ENCODE data around the gene RSRC2. TPM values are rescaled to one million over a fixed set of nuclear protein-coding genes. Genes with fewer than 3 reads are reported as not detected.
A peak's percentile ranks its signal among the peaks of the same experiment; 100 is the strongest.

Gene RSRC2
- total and polyA plus RNA-seq, 7 experiments from 2014 or later: 32.1 to 249 (median 128) TPM

DNA sequence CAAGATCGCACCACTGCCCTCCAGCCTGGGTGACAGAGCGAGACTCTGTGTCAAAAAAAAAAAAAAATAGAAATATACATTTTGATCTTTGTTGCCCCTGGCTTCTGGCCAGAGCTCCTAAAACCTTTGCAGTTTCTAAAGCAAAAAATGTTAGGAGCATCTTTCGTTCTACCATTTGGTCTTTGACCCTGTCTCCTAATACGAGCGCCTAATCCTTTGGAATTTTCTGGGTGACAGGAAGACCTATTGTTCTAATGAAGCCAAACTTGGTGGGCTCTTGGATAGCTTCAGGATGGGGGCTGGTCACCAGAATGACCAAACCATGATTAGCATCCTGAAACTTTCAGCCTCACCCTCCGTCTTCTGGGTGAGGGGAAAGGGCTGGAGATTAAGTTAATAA lies 72.0 kb downstream of the RSRC2 start:
- DNase-seq (no peak), ATAC-seq (no peak)
- Mint-ChIP-seq H3K9me3 (peaks cover 0 to 2% (median 0%) of the 10 kb centered on the region in 11 donors), H3K4me1 (peaks cover 20 to 49% (median 33%) of the 10 kb centered on the region in 7 donors), H3K27me3 (no peaks in the 10 kb centered on the region), H3K36me3 (peaks cover 0 to 6% (median 0%) of the 10 kb centered on the region in 5 donors), H3K27ac (peak overlapping the region in 5 of 9 donors; percentile 6 to 96 (median 54)), H3K4me3 (peak overlapping the region in 1 of 10 donors; percentile 6)
- Histone ChIP-seq H3K4me3 (ENCODE audit: low read length) (no peak overlapping the region), H3K36me3 (ENCODE audit: control insufficient read depth in 2 of 3, insufficient read depth in 3 of 3, low read length in 3 of 3) (no peaks in the 10 kb centered on the region), H3K4me1 (ENCODE audit: control insufficient read depth in 2 of 2, insufficient read depth in 2 of 2, low read length in 2 of 2) (peaks cover 22 to 24% of the 10 kb centered on the region in 2 donors), H3K9me3 (ENCODE audit: control insufficient read depth in 2 of 3, low read length in 3 of 3) (no peaks in the 10 kb centered on the region), H3K27ac (ENCODE audit: low read depth, low read length) (no peak overlapping the region), H3K27me3 (ENCODE audit: control insufficient read depth in 2 of 2, insufficient read depth in 2 of 2, low read length in 2 of 2) (no peaks in the 10 kb centered on the region)
- intact Hi-C loops (cut with micrococcal nuclease): loop anchor here in 1 of 2 donors (5.0 kb wide), 1 partner anchor 1767 kb away; the partner anchor contains the start of gene MLEC
- ChIA-PET POLR2A (interaction anchor here (1.0 to 1.6 kb wide), 3 partner anchors 28 to 56 kb away, joined by 3 to 4 read pairs (median 3); partner anchors contain the start of gene ZCCHC8), CTCF (interaction anchor here (1.3 to 1.4 kb wide), 2 partner anchors 14 to 17 kb away, joined by 5 to 6 read pairs; no protein-coding TSS in a partner anchor)

DNA sequence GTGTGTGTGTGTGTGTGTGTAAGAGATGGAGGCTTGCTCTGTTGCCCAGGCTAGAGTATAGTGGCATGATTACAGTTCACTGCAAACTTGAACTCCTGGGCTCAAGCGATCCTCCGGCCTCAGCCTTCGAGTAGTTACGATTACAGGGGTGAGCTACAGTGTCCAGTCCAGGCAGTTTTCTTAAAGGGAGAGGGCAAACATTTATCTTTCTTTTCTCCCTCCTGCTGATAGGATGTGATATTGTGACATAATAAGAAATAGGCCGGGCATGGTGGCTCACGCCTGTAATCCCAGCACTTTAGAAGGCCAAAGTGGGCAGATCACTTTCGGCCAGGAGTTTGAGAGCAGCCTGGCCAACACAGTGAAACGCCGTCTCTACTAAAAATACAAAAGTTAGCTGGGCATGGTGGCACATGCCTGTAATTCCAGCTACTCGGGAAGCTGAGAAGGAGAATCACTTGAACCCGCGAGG lies 72.5 kb downstream of the RSRC2 start:
- peaks cover 0 to 6% (median 0%) of the 10 kb centered on the region in 5 donors for H3K36me3 Mint-ChIP-seq
- intact Hi-C loops (cut with micrococcal nuclease): loop anchor here in 1 of 2 donors (5.0 kb wide), 1 partner anchor 1767 kb away; the partner anchor contains the start of gene MLEC
- Histone ChIP-seq H3K36me3 (ENCODE audit: control insufficient read depth in 2 of 3, insufficient read depth in 3 of 3, low read length in 3 of 3) (no peaks in the 10 kb centered on the region), H3K27ac (ENCODE audit: low read depth, low read length) (no peak overlapping the region), H3K27me3 (ENCODE audit: control insufficient read depth in 2 of 2, insufficient read depth in 2 of 2, low read length in 2 of 2) (no peaks in the 10 kb centered on the region), H3K9me3 (ENCODE audit: control insufficient read depth in 2 of 3, low read length in 3 of 3) (no peaks in the 10 kb centered on the region), H3K4me3 (ENCODE audit: low read length) (peak overlapping the region; percentile 32), H3K4me1 (ENCODE audit: control insufficient read depth in 2 of 2, insufficient read depth in 2 of 2, low read length in 2 of 2) (peaks cover 22 to 24% of the 10 kb centered on the region in 2 donors)
- H3K9me3 Mint-ChIP-seq: peaks cover 0 to 2% (median 0%) of the 10 kb centered on the region in 11 donors
- peak overlapping the region in 8 of 9 donors; percentile 91 to 99 (median 98) for H3K27ac Mint-ChIP-seq
- H3K27me3 Mint-ChIP-seq: no peaks in the 10 kb centered on the region
- ChIA-PET CTCF (interaction anchor here (0.6 to 1.4 kb wide), 4 partner anchors 13 to 233 kb away, joined by 3 to 6 read pairs (median 4); no protein-coding TSS in a partner anchor), POLR2A (interaction anchor here (0.6 to 1.6 kb wide), 4 partner anchors 27 to 755 kb away, joined by 3 to 4 read pairs (median 4); partner anchors contain the start of gene ZCCHC8)
- DNase-seq (no peak), ATAC-seq (no peak)
- H3K4me3 Mint-ChIP-seq: peak overlapping the region; percentile 64 to 87 (median 79)
- H3K4me1 Mint-ChIP-seq: peaks cover 20 to 49% (median 33%) of the 10 kb centered on the region in 7 donors

Other genes with a start within 250 kb of the RSRC2 start
- 10 to 100 TPM; 54.7 to 89.3 (median 65.1) TPM for gene CLIP1, start 104.3 kb downstream of the RSRC2 start, total RNA-seq
- gene CLIP1, start 104.3 kb downstream of the RSRC2 start, polyA plus RNA-seq: 10 to 100 TPM; 13.6 to 25.8 TPM
- gene ZCCHC8, start 26.0 kb downstream of the RSRC2 start, total RNA-seq: 10 to 100 TPM; 44.4 to 54.0 (median 46.8) TPM
- gene ZCCHC8, start 26.0 kb downstream of the RSRC2 start, polyA plus RNA-seq: 10 to 100 TPM; 10.6 to 19.7 TPM
- gene KNTC1, start 313 bp upstream of the RSRC2 start, total RNA-seq: 100 to 1,000 TPM in 1 of 5 experiments, 10 to 100 TPM in 4; 24.5 to 102 (median 31.0) TPM
- gene KNTC1, start 313 bp upstream of the RSRC2 start, polyA plus RNA-seq: 1 to 10 TPM; 4.0 to 5.2 TPM
- gene HCAR2, start 176.4 kb upstream of the RSRC2 start, total RNA-seq: 10 to 100 TPM in 1 of 5 experiments, 1 to 10 TPM in 1, under 1 TPM in 1, not detected in 2; 0.22 to 11.9 (median 1.5) TPM
- not detected for gene HCAR2, start 176.4 kb upstream of the RSRC2 start, polyA plus RNA-seq
- gene HCAR3, start 189.9 kb upstream of the RSRC2 start, total RNA-seq: 10 to 100 TPM in 1 of 5 experiments, 1 to 10 TPM in 1, under 1 TPM in 1, not detected in 2; 0.22 to 24.6 (median 3.2) TPM
- not detected for gene HCAR3, start 189.9 kb upstream of the RSRC2 start, polyA plus RNA-seq
- gene HCAR1, start 203.9 kb upstream of the RSRC2 start, total RNA-seq: 1 to 10 TPM in 1 of 5 experiments, under 1 TPM in 1, not detected in 3; 0.12 to 2.8 TPM
- gene HCAR1, start 203.9 kb upstream of the RSRC2 start, polyA plus RNA-seq: not detected
- 10 to 100 TPM; 29.5 to 65.5 (median 46.1) TPM for gene DENR, start 225.9 kb upstream of the RSRC2 start, total RNA-seq
- gene DENR, start 225.9 kb upstream of the RSRC2 start, polyA plus RNA-seq: 10 to 100 TPM; 54.7 to 75.8 TPM
- gene CCDC62, start 247.6 kb upstream of the RSRC2 start, total RNA-seq: 1 to 10 TPM in 2 of 5 experiments, under 1 TPM in 3; 0.27 to 2.2 (median 0.93) TPM
- under 1 TPM in 1 of 2 donors, not detected in 1; 0.61 TPM for gene CCDC62, start 247.6 kb upstream of the RSRC2 start, polyA plus RNA-seq